Measurements from ENCODE around the gene GNA15.
A peak's percentile ranks its signal among the peaks of the same experiment; 100 is the strongest.
"Not testable (repeated sequence)": the region's sequence is repeated elsewhere in the genome, so short reads cannot be mapped to it uniquely, and the experiment has no call there.

Gene GNA15

GRCh38 chr19:3192684-3193083 is 56.9 kb downstream of the GNA15 start:
- DNase-seq, result no peak

- DNase-seq, result no peak
These were observed 57.6 kb downstream of the GNA15 start for GRCh38 chr19:3193256-3194105.

- no peak for DNase-seq
These were observed 58.6 kb downstream of the GNA15 start for GRCh38 chr19:3194106-3195087.

- DNase-seq, result no peak
These were observed 60.5 kb downstream of the GNA15 start for GRCh38 chr19:3196064-3196932.

GRCh38 chr19:3196933-3197205 is 61.0 kb downstream of the GNA15 start:
- DNase-seq, result no peak

- DNase-seq, result no peak
These were observed 63.3 kb downstream of the GNA15 start for GRCh38 chr19:3198901-3199700.

- no peak for DNase-seq
These were observed 65.4 kb downstream of the GNA15 start for GRCh38 chr19:3201072-3201700.

GRCh38 chr19:3201911-3202310 is 66.1 kb downstream of the GNA15 start:
- DNase-seq, result no peak

- no peak for DNase-seq
These were observed 66.5 kb downstream of the GNA15 start for GRCh38 chr19:3202346-3202745.

GRCh38 chr19:3202895-3203294 is 67.1 kb downstream of the GNA15 start:
- not testable (repeated sequence) for DNase-seq

GRCh38 chr19:3203805-3204645 is 68.2 kb downstream of the GNA15 start:
- DNase-seq, result no peak

GRCh38 chr19:3204646-3205275 is 68.9 kb downstream of the GNA15 start:
- DNase-seq, result no peak

- no peak for DNase-seq
These were observed 70.6 kb downstream of the GNA15 start for GRCh38 chr19:3206216-3206953.

GRCh38 chr19:3207461-3208242 is 71.8 kb downstream of the GNA15 start:
- DNase-seq, result no peak

GRCh38 chr19:3208317-3209207 is 72.7 kb downstream of the GNA15 start:
- no peak for DNase-seq

GRCh38 chr19:3210347-3211017 is 74.6 kb downstream of the GNA15 start:
- DNase-seq, result peak; percentile 52

GRCh38 chr19:3211191-3211590 is 75.4 kb downstream of the GNA15 start:
- DNase-seq, result no peak
